ENCODE measurements around the gene CDH19.

The CDH19 gene

GRCh38 chr18:66640431-66640830, 36.5 kb upstream of the CDH19 start:
- no peaks in the 10 kb centered on the region for H3K27me3 ChIP-seq
- H3K4me1 ChIP-seq (ENCODE audit: control insufficient read depth in 1 of 2, insufficient read depth in 1 of 2, low read depth in 1 of 2, low read length in 1 of 2): no peaks in the 10 kb centered on the region
- H3K4me3 ChIP-seq (ENCODE audit: low read depth in 1 of 2, low read length in 1 of 2): no peak overlapping the region
- no peak overlapping the region for H3K27ac ChIP-seq
- H3K9me3 ChIP-seq: no peaks in the 10 kb centered on the region
- no peaks in the 10 kb centered on the region for H3K36me3 ChIP-seq
- TF ChIP-seq CTCF (IDR thresholded peaks at IDR 0.05): no peak

- no peak for TF ChIP-seq CTCF (IDR thresholded peaks at IDR 0.05)
- H3K36me3 ChIP-seq: no peaks in the 10 kb centered on the region
- no peak overlapping the region for H3K27ac ChIP-seq
- H3K9me3 ChIP-seq: no peaks in the 10 kb centered on the region
- no peaks in the 10 kb centered on the region for H3K27me3 ChIP-seq
- H3K4me3 ChIP-seq (ENCODE audit: low read depth in 1 of 2, low read length in 1 of 2): no peak overlapping the region
- H3K4me1 ChIP-seq (ENCODE audit: control insufficient read depth in 1 of 2, insufficient read depth in 1 of 2, low read depth in 1 of 2, low read length in 1 of 2): no peaks in the 10 kb centered on the region
Measured at GRCh38 chr18:66638856-66639629, 35.2 kb upstream of the CDH19 start.

GRCh38 chr18:66635342-66635741, 31.5 kb upstream of the CDH19 start:
- no peaks in the 10 kb centered on the region for H3K4me1 ChIP-seq (ENCODE audit: control insufficient read depth in 1 of 2, insufficient read depth in 1 of 2, low read depth in 1 of 2, low read length in 1 of 2)
- TF ChIP-seq CTCF (IDR thresholded peaks at IDR 0.05): no peak
- H3K27ac ChIP-seq: no peak overlapping the region
- no peaks in the 10 kb centered on the region for H3K27me3 ChIP-seq
- no peaks in the 10 kb centered on the region for H3K36me3 ChIP-seq
- H3K9me3 ChIP-seq: no peaks in the 10 kb centered on the region
- H3K4me3 ChIP-seq (ENCODE audit: low read depth in 1 of 2, low read length in 1 of 2): no peak overlapping the region

- Histone ChIP-seq H3K4me3 (ENCODE audit: low read depth in 1 of 2, low read length in 1 of 2) (no peak overlapping the region), H3K27me3 (no peaks in the 10 kb centered on the region), H3K36me3 (no peaks in the 10 kb centered on the region), H3K9me3 (no peaks in the 10 kb centered on the region), H3K4me1 (ENCODE audit: control insufficient read depth in 1 of 2, insufficient read depth in 1 of 2, low read depth in 1 of 2, low read length in 1 of 2) (no peaks in the 10 kb centered on the region), H3K27ac (no peak overlapping the region)
- TF ChIP-seq CTCF (IDR thresholded peaks at IDR 0.05): no peak
Measured at GRCh38 chr18:66632756-66633155, 28.9 kb upstream of the CDH19 start.

- TF ChIP-seq CTCF (IDR thresholded peaks at IDR 0.05): no peak
- Histone ChIP-seq H3K9me3 (no peaks in the 10 kb centered on the region), H3K4me3 (ENCODE audit: low read depth in 1 of 2, low read length in 1 of 2) (no peak overlapping the region), H3K27me3 (no peaks in the 10 kb centered on the region), H3K4me1 (ENCODE audit: control insufficient read depth in 1 of 2, insufficient read depth in 1 of 2, low read depth in 1 of 2, low read length in 1 of 2) (no peaks in the 10 kb centered on the region), H3K36me3 (no peaks in the 10 kb centered on the region), H3K27ac (no peak overlapping the region)
Measured at GRCh38 chr18:66630831-66631230, 26.9 kb upstream of the CDH19 start.

Data from neutrophil (primary cell).